NCI-H82 treated with DMSO at 0.1 percent for 48 hours (cell line): Measurements from ENCODE around the gene RPLP2.

Experiments used
- DNase-seq: peaks from one replicate; lab custom pipeline; 2025; ENCODE audit not compliant: unreplicated experiment; lab: John Stamatoyannopoulos, UW

The RPLP2 gene

GRCh38 chr11:773425-773824 lies 36.3 kb upstream of the RPLP2 start:
- DNase-seq, result no peak

GRCh38 chr11:773830-774229 lies 35.9 kb upstream of the RPLP2 start:
- no peak for DNase-seq

GRCh38 chr11:774873-775592 lies 34.7 kb upstream of the RPLP2 start:
- no peak for DNase-seq

GRCh38 chr11:776263-776560 lies 33.6 kb upstream of the RPLP2 start:
- no peak for DNase-seq

GRCh38 chr11:776561-777287 lies 33.0 kb upstream of the RPLP2 start:
- no peak for DNase-seq

- DNase-seq, result peak; percentile 28
These were observed 32.2 kb upstream of the RPLP2 start, which contains the start of gene GATD1 for GRCh38 chr11:777288-778255. Gene GATD1, minus strand, starts transcription at chr11:777487. Its CDS starts 25 bp downstream, at chr11:777462.

GRCh38 chr11:778976-779954 lies 30.5 kb upstream of the RPLP2 start:
- DNase-seq, result no peak

GRCh38 chr11:779955-780532 lies 29.7 kb upstream of the RPLP2 start:
- no peak for DNase-seq

GRCh38 chr11:782264-783174 lies 27.2 kb upstream of the RPLP2 start:
- DNase-seq, result no peak

- peak; percentile 73 for DNase-seq
These were observed 26.2 kb upstream of the RPLP2 start for GRCh38 chr11:783581-784015.

GRCh38 chr11:786235-787083 lies 23.3 kb upstream of the RPLP2 start:
- no peak for DNase-seq

- DNase-seq, result no peak
These were observed 22.6 kb upstream of the RPLP2 start for GRCh38 chr11:787084-787675.

GRCh38 chr11:788009-788640 lies 21.6 kb upstream of the RPLP2 start:
- DNase-seq, result no peak

GRCh38 chr11:788953-789940 lies 20.5 kb upstream of the RPLP2 start:
- DNase-seq, result no peak

- no peak for DNase-seq
These were observed 19.8 kb upstream of the RPLP2 start, which contains the start of gene CEND1 for GRCh38 chr11:789943-790342. Gene CEND1, minus strand, starts transcription at chr11:790090. Its CDS starts 1,514 bp downstream, at chr11:788576.
